Mesodermal cell (in vitro differentiated cells): ENCODE measurements around the gene SRPK3.
A peak's percentile ranks its signal among the peaks of the same experiment; 100 is the strongest.

Experiments
- H3K27ac ChIP-seq: 2 replicates; pipeline ENCODE4 v1.7.0; 2013; ENCODE audit warnings: mild to moderate bottlenecking, low read depth, low read length, moderate library complexity; ENCODE audit not compliant: severe bottlenecking
- H3K36me3 ChIP-seq: 2 replicates; pipeline ENCODE4 v1.7.1; 2013; ENCODE audit warnings: mild to moderate bottlenecking, low read length, moderate library complexity; ENCODE audit not compliant: control insufficient read depth, insufficient read depth
- H3K4me1 ChIP-seq: one replicate; pipeline ENCODE4 v1.7.1; 2013; ENCODE audit warnings: mild to moderate bottlenecking, low read length; ENCODE audit not compliant: insufficient read depth, control insufficient read depth, poor library complexity, severe bottlenecking
- H3K4me3 ChIP-seq: 2 replicates; pipeline ENCODE4 v1.7.0; 2013; ENCODE audit warnings: low read length, control low read depth, mild to moderate bottlenecking; ENCODE audit not compliant: insufficient read depth, poor library complexity, severe bottlenecking; ENCODE audit errors: extremely low read depth
- H3K9me3 ChIP-seq: 2 replicates; pipeline ENCODE4 v1.7.1; 2013; ENCODE audit warnings: mild to moderate bottlenecking, low read length, moderate library complexity; ENCODE audit not compliant: control insufficient read depth
- WGBS, 2 experiments: methylation state at CpG; one replicate each; pipeline ENCODE4 v1.1.5; 2013; ENCODE audit warnings: missing lambda C conversion rate in 2 of 2; ENCODE audit not compliant: insufficient coverage in 2 of 2; 5-methylcytosine and 5-hydroxymethylcytosine counted together

The SRPK3 gene

GRCh38 chrX:153828723-153829548 is 48.1 kb downstream of the SRPK3 start:
- H3K36me3 ChIP-seq: no peaks in the 10 kb centered on the region
- H3K4me3 ChIP-seq: peak overlapping the region; percentile 39
- H3K27ac ChIP-seq: peak overlapping the region; percentile 36
- H3K9me3 ChIP-seq: no peaks in the 10 kb centered on the region
- WGBS, 2 experiments: 0 to 1% methylated on average over 15 to 19 of the region's 50 CpGs
- peaks cover 3% of the 10 kb centered on the region for H3K4me1 ChIP-seq

GRCh38 chrX:153829549-153829798 is 48.6 kb downstream of the SRPK3 start:
- Histone ChIP-seq H3K4me3 (peak overlapping the region; percentile 39), H3K36me3 (no peaks in the 10 kb centered on the region), H3K27ac (no peak overlapping the region), H3K9me3 (no peaks in the 10 kb centered on the region), H3K4me1 (peaks cover 3% of the 10 kb centered on the region)
- WGBS, 2 experiments: 0% methylated on average over 8 to 22 of the region's 27 CpGs

- Histone ChIP-seq H3K4me3 (peak within 1 kb of the TSS; percentile 39), H3K4me1 (peaks cover 3% of the 10 kb centered on the region), H3K27ac (no peak within 1 kb of the TSS), H3K36me3 (no peaks in the 10 kb centered on the region), H3K9me3 (no peaks in the 10 kb centered on the region)
- 0 to 1% methylated on average over 21 to 29 of the region's 97 CpGs for WGBS, 2 experiments
Observed at GRCh38 chrX:153829799-153830639, 49.2 kb downstream of the SRPK3 start, which contains the start of gene PDZD4. TSS of gene PDZD4 (minus strand) at chrX:153830544. CDS start at chrX:153830298, 246 bp downstream.

GRCh38 chrX:153830640-153831428 is 50.0 kb downstream of the SRPK3 start:
- H3K4me3 ChIP-seq: peak overlapping the region; percentile 16

GRCh38 chrX:153831429-153832150 is 50.7 kb downstream of the SRPK3 start:
- H3K27ac ChIP-seq: no peak overlapping the region

More at GRCh38 chrX:153830640-153831428, 50.0 kb downstream of the SRPK3 start:
- H3K36me3 ChIP-seq: no peaks in the 10 kb centered on the region
- no peak overlapping the region for H3K27ac ChIP-seq
- WGBS, 2 experiments: 2 to 3% methylated on average over 11 to 13 of the region's 102 CpGs
- peaks cover 3% of the 10 kb centered on the region for H3K4me1 ChIP-seq
- no peaks in the 10 kb centered on the region for H3K9me3 ChIP-seq

GRCh38 chrX:153832728-153833127 is 51.9 kb downstream of the SRPK3 start:
- no peak overlapping the region for H3K27ac ChIP-seq
- no peaks in the 10 kb centered on the region for H3K9me3 ChIP-seq
- no peak overlapping the region for H3K4me3 ChIP-seq
- 84 to 85% methylated on average over 4 to 9 of the region's 10 CpGs for WGBS, 2 experiments
- H3K36me3 ChIP-seq: no peaks in the 10 kb centered on the region
- H3K4me1 ChIP-seq: peaks cover 3% of the 10 kb centered on the region

More at GRCh38 chrX:153831429-153832150, 50.7 kb downstream of the SRPK3 start:
- Histone ChIP-seq H3K9me3 (no peaks in the 10 kb centered on the region), H3K4me1 (peaks cover 3% of the 10 kb centered on the region), H3K36me3 (no peaks in the 10 kb centered on the region), H3K4me3 (no peak overlapping the region)
- WGBS, 2 experiments: 76 to 97% methylated on average over 6 to 11 of the region's 23 CpGs
